ENCODE data around the gene WDR19.
"Not testable (repeated sequence)": the region's sequence is repeated elsewhere in the genome, so short reads cannot be mapped to it uniquely, and the experiment has no call there.

- TF ChIP-seq REST (IDR thresholded peaks at IDR 0.05; ENCODE audit: insufficient read depth in 1 of 2, low read depth in 2 of 2, low read length in 1 of 2); CTCF (IDR thresholded peaks at IDR 0.05): not testable (repeated sequence)
These were observed 44.1 kb upstream of the WDR19 start for GRCh38 chr4:39138227-39138626.
